ENCODE measurements around the gene HSPA8.

Gene HSPA8

DNA sequence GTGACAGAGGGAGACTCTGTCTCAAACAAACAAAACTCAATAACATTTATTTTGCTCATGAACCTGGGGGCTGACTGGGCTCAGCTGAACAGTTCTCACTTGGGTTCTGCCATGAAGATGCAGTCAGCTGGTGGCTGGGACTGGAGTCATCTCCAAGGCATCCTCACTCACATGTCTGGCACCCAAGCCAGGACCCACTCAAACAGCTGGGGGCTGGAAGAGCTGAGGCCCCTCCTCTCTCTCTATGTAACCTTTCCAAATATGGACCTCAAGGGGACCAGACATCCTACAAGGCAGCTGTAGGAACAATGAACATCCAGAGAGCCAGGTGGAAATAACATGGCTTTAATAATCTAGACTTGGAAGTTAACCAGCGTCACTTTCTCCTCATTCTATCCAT lies 16.8 kb downstream of the HSPA8 start:
- H3K36me3 Mint-ChIP-seq, result no peaks in the 10 kb centered on the region
- H3K9me3 Mint-ChIP-seq (ENCODE audit: low read depth), result no peaks in the 10 kb centered on the region
- H3K4me3 Mint-ChIP-seq, result no peak overlapping the region
- H3K27me3 Mint-ChIP-seq, result no peaks in the 10 kb centered on the region
- no peaks in the 10 kb centered on the region for H3K4me1 Mint-ChIP-seq (ENCODE audit: low read depth)
- H3K27ac Mint-ChIP-seq, result no peak overlapping the region

- Mint-ChIP-seq H3K9me3 (ENCODE audit: low read depth) (no peaks in the 10 kb centered on the region), H3K4me3 (no peak overlapping the region), H3K27ac (no peak overlapping the region), H3K27me3 (no peaks in the 10 kb centered on the region), H3K36me3 (no peaks in the 10 kb centered on the region), H3K4me1 (ENCODE audit: low read depth) (no peaks in the 10 kb centered on the region)
Measured at GRCh38 chr11:123041185-123041584, 20.8 kb downstream of the HSPA8 start.

DNA sequence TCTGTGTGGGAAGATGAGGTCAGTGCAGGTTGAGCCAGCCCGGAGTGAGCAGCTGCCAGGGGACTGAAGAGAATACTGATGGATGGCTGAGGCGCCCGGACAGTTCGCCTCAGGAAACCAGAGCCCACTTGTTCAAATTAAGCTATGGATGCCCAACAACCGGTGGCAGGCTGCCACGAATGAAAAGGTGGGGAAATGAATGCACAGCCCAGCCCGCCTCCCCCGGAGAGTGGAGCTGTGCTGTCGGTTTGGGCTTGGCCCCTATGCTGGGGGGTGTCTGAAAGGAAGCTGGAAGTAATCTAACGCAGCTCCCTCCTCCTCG lies 21.9 kb downstream of the HSPA8 start:
- no peak overlapping the region for H3K4me3 Mint-ChIP-seq
- no peaks in the 10 kb centered on the region for H3K4me1 Mint-ChIP-seq (ENCODE audit: low read depth)
- H3K27ac Mint-ChIP-seq, result no peak overlapping the region
- H3K27me3 Mint-ChIP-seq, result no peaks in the 10 kb centered on the region
- no peaks in the 10 kb centered on the region for H3K36me3 Mint-ChIP-seq
- no peaks in the 10 kb centered on the region for H3K9me3 Mint-ChIP-seq (ENCODE audit: low read depth)

GRCh38 chr11:123035831-123036230 lies 26.1 kb downstream of the HSPA8 start:
- H3K4me3 Mint-ChIP-seq, result no peak overlapping the region
- no peaks in the 10 kb centered on the region for H3K4me1 Mint-ChIP-seq (ENCODE audit: low read depth)
- H3K27ac Mint-ChIP-seq, result no peak overlapping the region
- no peaks in the 10 kb centered on the region for H3K27me3 Mint-ChIP-seq
- H3K9me3 Mint-ChIP-seq (ENCODE audit: low read depth), result no peaks in the 10 kb centered on the region
- no peaks in the 10 kb centered on the region for H3K36me3 Mint-ChIP-seq

DNA sequence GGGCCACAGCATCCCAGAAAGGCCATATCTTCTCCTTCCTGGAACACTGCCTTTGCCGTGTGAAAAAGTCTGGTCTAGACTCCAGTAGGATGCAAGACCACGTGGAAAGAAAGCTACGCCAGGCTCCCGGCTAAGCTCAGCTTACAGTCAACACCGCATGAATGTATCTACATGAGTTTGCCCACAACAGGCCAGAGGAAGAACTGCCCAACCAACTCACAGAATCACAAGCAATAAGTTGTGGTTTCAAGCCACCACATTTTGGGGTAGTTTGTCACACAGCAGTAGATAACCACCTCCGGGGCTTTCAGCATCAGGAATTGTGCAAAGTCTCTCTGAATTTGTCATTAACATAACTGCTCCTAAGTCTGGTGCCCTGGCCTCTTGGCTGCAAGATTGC lies 27.3 kb downstream of the HSPA8 start:
- H3K27me3 Mint-ChIP-seq, result no peaks in the 10 kb centered on the region
- no peaks in the 10 kb centered on the region for H3K36me3 Mint-ChIP-seq
- H3K27ac Mint-ChIP-seq, result no peak overlapping the region
- H3K9me3 Mint-ChIP-seq (ENCODE audit: low read depth), result no peaks in the 10 kb centered on the region
- H3K4me1 Mint-ChIP-seq (ENCODE audit: low read depth), result no peaks in the 10 kb centered on the region
- H3K4me3 Mint-ChIP-seq, result no peak overlapping the region

DNA sequence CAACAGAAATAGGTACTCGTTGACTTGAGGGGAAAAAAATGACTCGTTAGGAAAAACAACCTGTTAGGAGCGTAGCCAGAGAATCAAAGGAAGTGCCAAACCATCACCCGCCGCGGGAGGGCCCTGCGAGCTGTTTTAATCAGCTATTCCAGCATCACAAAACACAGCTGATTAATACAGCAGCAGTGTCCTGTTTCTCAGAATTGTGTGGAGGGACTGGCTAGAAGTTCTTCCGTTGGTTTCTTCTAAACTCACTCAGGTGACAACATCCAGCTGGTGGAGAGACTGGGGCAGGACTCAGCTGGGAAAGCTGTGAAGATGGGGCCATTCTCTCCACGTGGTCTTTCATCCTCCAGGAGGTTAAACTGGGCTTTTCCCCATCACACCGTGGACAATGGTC lies 28.0 kb downstream of the HSPA8 start:
- H3K4me1 Mint-ChIP-seq (ENCODE audit: low read depth), result no peaks in the 10 kb centered on the region
- H3K9me3 Mint-ChIP-seq (ENCODE audit: low read depth), result no peaks in the 10 kb centered on the region
- no peaks in the 10 kb centered on the region for H3K36me3 Mint-ChIP-seq
- H3K4me3 Mint-ChIP-seq, result no peak overlapping the region
- H3K27ac Mint-ChIP-seq, result no peak overlapping the region
- H3K27me3 Mint-ChIP-seq, result no peaks in the 10 kb centered on the region

DNA sequence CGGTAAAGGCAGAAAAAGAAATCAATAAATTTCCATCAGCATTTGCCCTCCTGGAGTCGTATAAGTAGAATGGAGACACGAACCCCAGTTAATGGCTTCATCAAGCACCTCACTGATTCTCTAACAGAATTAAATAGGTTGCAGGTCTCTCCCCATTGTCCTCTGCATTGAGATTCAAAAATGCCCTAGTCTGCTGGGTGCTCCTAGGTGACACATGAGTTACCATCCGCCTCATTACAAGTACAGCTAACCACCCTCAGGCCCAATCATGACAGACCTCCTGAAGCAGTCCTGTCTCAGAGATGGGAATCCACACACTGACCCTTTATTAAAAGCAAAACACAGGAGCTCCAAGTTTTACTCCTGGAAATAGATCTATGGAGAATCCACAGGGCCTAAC lies 31.4 kb downstream of the HSPA8 start:
- H3K4me3 Mint-ChIP-seq, result no peak overlapping the region
- H3K4me1 Mint-ChIP-seq (ENCODE audit: low read depth), result no peaks in the 10 kb centered on the region
- no peaks in the 10 kb centered on the region for H3K27me3 Mint-ChIP-seq
- no peak overlapping the region for H3K27ac Mint-ChIP-seq
- H3K36me3 Mint-ChIP-seq, result no peaks in the 10 kb centered on the region
- H3K9me3 Mint-ChIP-seq (ENCODE audit: low read depth), result no peaks in the 10 kb centered on the region

- H3K27ac Mint-ChIP-seq, result no peak overlapping the region
- H3K36me3 Mint-ChIP-seq, result no peaks in the 10 kb centered on the region
- peaks cover 6% of the 10 kb centered on the region for H3K4me1 Mint-ChIP-seq (ENCODE audit: low read depth)
- H3K4me3 Mint-ChIP-seq, result no peak overlapping the region
- H3K27me3 Mint-ChIP-seq, result peaks cover 5% of the 10 kb centered on the region
- no peaks in the 10 kb centered on the region for H3K9me3 Mint-ChIP-seq (ENCODE audit: low read depth)
Measured at GRCh38 chr11:123020968-123021367, 41.0 kb downstream of the HSPA8 start.

- Mint-ChIP-seq H3K4me1 (ENCODE audit: low read depth) (peaks cover 6% of the 10 kb centered on the region), H3K27ac (no peak overlapping the region), H3K36me3 (no peaks in the 10 kb centered on the region), H3K9me3 (ENCODE audit: low read depth) (no peaks in the 10 kb centered on the region), H3K4me3 (no peak overlapping the region), H3K27me3 (peaks cover 7% of the 10 kb centered on the region)
Measured at GRCh38 chr11:123018702-123019101, 43.2 kb downstream of the HSPA8 start.

DNA sequence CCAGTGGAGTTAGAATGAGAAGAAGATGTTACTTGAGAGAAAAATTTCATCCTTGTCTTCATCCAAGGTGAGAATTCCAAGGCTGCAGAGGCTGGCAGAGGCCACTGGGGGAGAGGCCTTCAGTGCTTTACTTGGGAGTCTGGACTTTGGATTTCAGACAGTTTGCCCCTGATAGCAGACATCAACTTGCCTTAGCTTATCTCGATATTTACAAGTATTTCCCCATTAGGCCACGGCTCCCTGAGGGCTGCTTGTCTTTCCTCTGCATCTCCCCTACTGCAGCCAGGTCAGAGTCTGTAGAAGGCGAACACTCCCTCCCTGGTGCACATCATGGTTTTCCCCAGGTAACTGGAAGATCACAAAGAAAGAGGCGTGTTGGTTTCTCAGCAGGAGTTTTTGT lies 50.4 kb downstream of the HSPA8 start:
- Mint-ChIP-seq H3K9me3 (ENCODE audit: low read depth) (no peaks in the 10 kb centered on the region), H3K27ac (no peak overlapping the region), H3K4me1 (ENCODE audit: low read depth) (no peaks in the 10 kb centered on the region), H3K27me3 (peaks cover 4% of the 10 kb centered on the region), H3K4me3 (no peak overlapping the region), H3K36me3 (no peaks in the 10 kb centered on the region)
